ENCODE data around the gene CSNK2A3.
"Not testable (repeated sequence)": the region's sequence is repeated elsewhere in the genome, so short reads cannot be mapped to it uniquely, and the experiment has no call there.

The CSNK2A3 gene

DNA sequence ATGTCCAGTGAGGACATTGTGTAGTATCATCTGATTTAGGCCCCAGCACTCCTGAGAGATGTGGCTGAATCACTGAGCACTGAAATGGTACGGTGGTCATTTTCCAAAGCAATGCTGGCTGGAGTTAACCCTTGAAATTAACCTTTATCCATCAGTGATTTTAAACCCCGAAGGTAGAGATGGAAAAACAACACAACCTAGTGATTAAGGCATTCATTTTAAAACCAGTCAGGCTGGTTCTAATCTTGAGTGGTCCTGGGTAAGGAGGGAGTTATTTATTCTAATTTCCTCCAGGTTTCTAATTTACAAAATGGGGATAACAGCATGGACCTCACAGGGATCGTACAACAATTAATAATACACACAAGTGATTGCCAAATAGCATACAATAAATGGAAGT is 6.6 kb upstream of the CSNK2A3 start:
- H3K9me3 ChIP-seq (ENCODE audit: control insufficient read depth, low read length) = no peaks in the 10 kb centered on the region
- no peaks in the 10 kb centered on the region for H3K4me1 ChIP-seq
- TF ChIP-seq, protein P1, sequence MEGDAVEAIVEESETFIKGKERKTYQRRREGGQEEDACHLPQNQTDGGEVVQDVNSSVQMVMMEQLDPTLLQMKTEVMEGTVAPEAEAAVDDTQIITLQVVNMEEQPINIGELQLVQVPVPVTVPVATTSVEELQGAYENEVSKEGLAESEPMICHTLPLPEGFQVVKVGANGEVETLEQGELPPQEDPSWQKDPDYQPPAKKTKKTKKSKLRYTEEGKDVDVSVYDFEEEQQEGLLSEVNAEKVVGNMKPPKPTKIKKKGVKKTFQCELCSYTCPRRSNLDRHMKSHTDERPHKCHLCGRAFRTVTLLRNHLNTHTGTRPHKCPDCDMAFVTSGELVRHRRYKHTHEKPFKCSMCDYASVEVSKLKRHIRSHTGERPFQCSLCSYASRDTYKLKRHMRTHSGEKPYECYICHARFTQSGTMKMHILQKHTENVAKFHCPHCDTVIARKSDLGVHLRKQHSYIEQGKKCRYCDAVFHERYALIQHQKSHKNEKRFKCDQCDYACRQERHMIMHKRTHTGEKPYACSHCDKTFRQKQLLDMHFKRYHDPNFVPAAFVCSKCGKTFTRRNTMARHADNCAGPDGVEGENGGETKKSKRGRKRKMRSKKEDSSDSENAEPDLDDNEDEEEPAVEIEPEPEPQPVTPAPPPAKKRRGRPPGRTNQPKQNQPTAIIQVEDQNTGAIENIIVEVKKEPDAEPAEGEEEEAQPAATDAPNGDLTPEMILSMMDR (IDR thresholded peaks at IDR 0.05) = no peak
- H3K36me3 ChIP-seq (ENCODE audit: control insufficient read depth, insufficient read depth, low read length) = no peaks in the 10 kb centered on the region
- H3K27ac ChIP-seq = no peak overlapping the region
- H3K4me2 ChIP-seq (ENCODE audit: low read length) = no peak overlapping the region
- no peak overlapping the region for H3K9ac ChIP-seq
- no peaks in the 10 kb centered on the region for H3K27me3 ChIP-seq (ENCODE audit: control insufficient read depth, insufficient read depth, low read length)
- H3K4me3 ChIP-seq (ENCODE audit: low read depth, low read length) = no peak overlapping the region
- H3K79me2 ChIP-seq = no peaks in the 10 kb centered on the region
- no peak overlapping the region for H2AFZ ChIP-seq

DNA sequence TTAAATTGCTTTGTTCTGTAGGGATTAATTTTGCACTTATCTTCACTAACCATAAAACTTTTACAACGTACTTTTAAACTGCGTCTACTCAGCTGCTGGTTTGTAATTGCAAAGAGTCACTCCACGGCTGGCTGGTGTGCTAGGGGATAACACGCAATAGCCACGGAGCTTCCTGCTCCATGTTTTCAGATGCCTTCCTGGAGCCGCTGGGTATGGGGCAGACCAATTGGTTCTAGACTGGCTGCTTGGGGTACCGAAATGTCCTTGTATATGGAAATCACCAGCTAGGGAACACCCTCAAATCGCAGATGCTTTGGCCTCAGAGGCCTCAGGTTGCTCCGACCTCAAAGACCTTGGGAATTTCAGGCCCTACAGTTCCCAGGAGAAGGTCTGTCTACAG is 3.8 kb upstream of the CSNK2A3 start:
- no peaks in the 10 kb centered on the region for H3K27me3 ChIP-seq (ENCODE audit: control insufficient read depth, insufficient read depth, low read length)
- H3K4me2 ChIP-seq (ENCODE audit: low read length) = no peak overlapping the region
- no peak overlapping the region for H3K27ac ChIP-seq
- TF ChIP-seq, protein P1 (IDR thresholded peaks at IDR 0.05) = no peak
- H3K36me3 ChIP-seq (ENCODE audit: control insufficient read depth, insufficient read depth, low read length) = no peaks in the 10 kb centered on the region
- no peaks in the 10 kb centered on the region for H3K9me3 ChIP-seq (ENCODE audit: control insufficient read depth, low read length)
- no peak overlapping the region for H3K9ac ChIP-seq
- H3K79me2 ChIP-seq = no peaks in the 10 kb centered on the region
- no peak overlapping the region for H3K4me3 ChIP-seq (ENCODE audit: low read depth, low read length)
- no peaks in the 10 kb centered on the region for H3K4me1 ChIP-seq
- no peak overlapping the region for H2AFZ ChIP-seq

DNA sequence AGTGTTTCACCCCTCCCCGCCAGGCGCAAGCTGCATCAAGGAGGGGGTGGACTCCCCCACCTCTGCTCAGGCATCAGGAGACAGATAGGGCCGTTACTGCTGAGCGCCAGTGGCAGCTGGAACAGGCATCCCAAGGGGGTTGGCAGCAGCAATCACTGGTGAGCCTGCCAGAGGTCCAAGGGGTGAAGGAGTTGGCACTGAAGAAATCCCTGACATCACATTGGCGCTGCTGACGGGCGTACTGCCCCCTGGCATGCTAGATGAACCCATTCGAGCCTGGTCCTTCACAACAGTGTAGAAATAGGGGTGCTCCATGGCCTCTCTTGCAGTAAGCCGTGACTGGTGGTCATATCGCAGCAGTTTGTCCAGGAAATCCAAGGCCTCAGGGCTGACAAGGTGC is 1.2 kb downstream of the CSNK2A3 start:
- H3K9ac ChIP-seq; H3K4me1 ChIP-seq; H3K27ac ChIP-seq; H3K9me3 ChIP-seq (ENCODE audit: control insufficient read depth, low read length); H3K36me3 ChIP-seq (ENCODE audit: control insufficient read depth, insufficient read depth, low read length); H3K79me2 ChIP-seq; H2AFZ ChIP-seq; H3K27me3 ChIP-seq (ENCODE audit: control insufficient read depth, insufficient read depth, low read length); H3K4me3 ChIP-seq (ENCODE audit: low read depth, low read length); H3K4me2 ChIP-seq (ENCODE audit: low read length): not testable (repeated sequence)

DNA sequence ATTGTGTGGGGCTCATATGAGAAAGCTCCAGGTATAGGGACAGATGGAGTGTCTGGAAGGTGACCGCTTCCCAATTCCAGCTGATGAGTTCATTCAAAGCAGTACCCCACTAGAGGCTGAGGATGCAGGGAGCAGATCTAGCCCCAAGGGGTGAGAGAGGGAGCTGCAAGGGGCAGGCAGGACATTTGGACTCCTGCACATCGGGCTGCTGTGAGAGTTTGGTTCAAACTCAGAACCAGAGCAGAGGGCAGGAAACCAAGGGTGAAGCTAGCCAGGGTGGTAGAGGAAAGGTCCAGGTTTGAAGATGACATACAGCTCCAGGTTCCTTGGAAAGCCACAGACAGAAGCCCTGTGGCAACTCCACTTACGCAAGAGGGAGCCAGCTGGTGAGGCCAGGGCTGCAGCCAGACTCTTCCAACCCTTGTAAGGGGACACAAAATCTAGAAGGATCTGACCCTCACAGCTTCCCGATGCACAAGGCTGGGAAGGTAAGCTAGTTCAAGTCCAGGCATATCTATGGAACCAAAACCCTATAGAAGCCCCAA is 1.9 kb downstream of the CSNK2A3 start:
- TF ChIP-seq, protein P1 (IDR thresholded peaks at IDR 0.05) = no peak
- Histone ChIP-seq H3K9ac (no peak overlapping the region), H3K4me1 (no peaks in the 10 kb centered on the region), H3K4me2 (ENCODE audit: low read length) (no peak overlapping the region), H3K36me3 (ENCODE audit: control insufficient read depth, insufficient read depth, low read length) (no peaks in the 10 kb centered on the region), H3K27me3 (ENCODE audit: control insufficient read depth, insufficient read depth, low read length) (no peaks in the 10 kb centered on the region), H3K79me2 (no peaks in the 10 kb centered on the region), H3K4me3 (ENCODE audit: low read depth, low read length) (no peak overlapping the region), H3K27ac (no peak overlapping the region), H3K9me3 (ENCODE audit: control insufficient read depth, low read length) (no peaks in the 10 kb centered on the region), H2AFZ (no peak overlapping the region)

DNA sequence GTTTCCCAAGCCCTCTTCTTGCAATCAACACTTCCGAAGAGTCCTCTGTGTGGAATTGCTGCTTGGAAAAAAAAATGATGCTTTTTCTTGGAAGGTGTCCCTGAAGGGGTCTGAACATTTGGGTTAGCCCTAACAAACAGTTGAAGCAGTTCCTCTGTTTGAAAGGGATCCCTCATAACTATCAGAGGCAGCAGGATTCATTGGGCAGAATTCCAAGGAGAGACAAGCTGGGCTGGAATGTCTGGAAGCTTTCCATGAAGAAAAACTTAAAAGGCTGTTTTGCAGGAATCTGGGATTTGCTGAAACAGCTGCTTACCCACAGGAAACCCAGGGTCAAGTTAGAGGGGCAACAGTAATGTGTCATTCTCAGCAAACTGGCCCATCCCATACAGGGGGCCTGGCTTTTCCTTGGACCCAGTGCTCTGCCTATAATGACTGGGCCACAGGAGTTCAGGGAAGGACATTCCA is 3.1 kb downstream of the CSNK2A3 start:
- Histone ChIP-seq H3K27me3 (ENCODE audit: control insufficient read depth, insufficient read depth, low read length) (no peaks in the 10 kb centered on the region), H3K27ac (no peak overlapping the region), H3K4me3 (ENCODE audit: low read depth, low read length) (no peak overlapping the region), H3K79me2 (no peaks in the 10 kb centered on the region), H2AFZ (no peak overlapping the region), H3K36me3 (ENCODE audit: control insufficient read depth, insufficient read depth, low read length) (no peaks in the 10 kb centered on the region), H3K4me2 (ENCODE audit: low read length) (no peak overlapping the region), H3K4me1 (peaks cover 5% of the 10 kb centered on the region), H3K9me3 (ENCODE audit: control insufficient read depth, low read length) (no peaks in the 10 kb centered on the region), H3K9ac (no peak overlapping the region)
- TF ChIP-seq, protein P1 (IDR thresholded peaks at IDR 0.05) = no peak

All from parathyroid adenoma (tissue), 2 donors.